B cell (primary cell): ENCODE data around the gene CCDC92B. TPM values are rescaled to one million over a fixed set of nuclear protein-coding genes. Genes with fewer than 3 reads are reported as not detected.

Source experiments
- ATAC-seq: fragments of 200-7000 bp; cut with Tn5 transposase; one replicate; pipeline ENCODE4 v1.10.0; 2021; ENCODE audit warnings: low read depth, mild to moderate bottlenecking, moderate number of reproducible peaks, moderate library complexity
- CTCF ChIA-PET: fragments of 350-600 bp; sonication (Branson Sonifier 250); formaldehyde crosslinking; loops from one replicate; lab custom pipeline; 2021; ENCODE audit warnings: antibody characterized with exemption, inconsistent platforms; lab: Charles Lee
- POLR2A ChIA-PET: fragments of 350-600 bp; sonication (Branson Sonifier 250); formaldehyde crosslinking; loops from one replicate; lab custom pipeline; 2021; ENCODE audit warnings: antibody characterized with exemption; lab: Charles Lee
- DNase-seq: peaks from one replicate; pipeline ENCODE4 v3.0.0; 2013
- H2AFZ ChIP-seq: 2 replicates; pipeline ENCODE4 v1.6.1; 2012; ENCODE audit warnings: mild to moderate bottlenecking, low read depth, low read length; ENCODE audit not compliant: insufficient read depth, poor library complexity, severe bottlenecking
- H3K27ac ChIP-seq, 2 donors: 1 replicate in 1 of 2; 2 replicates in 1 of 2; pipeline ENCODE4 v1.5.1; 2012 to 2013; ENCODE audit warnings: low read length in 2 of 2, mild to moderate bottlenecking in 2 of 2, moderate library complexity in 1 of 2
- H3K27me3 ChIP-seq, 4 experiments: fragments of 200-600 bp in 1 of 4; sonication (generic) in 1 of 4; replicated peaks in 1 of 4; 1 replicate in 2 of 4; 2 replicates in 2 of 4; pipeline versions ENCODE4 v1.6.1 to v1.7.0; 2013 to 2016; ENCODE audit warnings: low read length in 3 of 4, mild to moderate bottlenecking in 2 of 4, mixed read lengths in 1 of 4, moderate library complexity in 1 of 4; ENCODE audit not compliant: insufficient read depth in 4 of 4, control insufficient read depth in 3 of 4; ENCODE audit errors: control extremely low read depth in 1 of 4
- H3K36me3 ChIP-seq, 2 experiments: replicated peaks in 1 of 2; 1 replicate in 1 of 2; 2 replicates in 1 of 2; pipeline versions ENCODE4 v1.6.1 to v1.7.1; 2013; ENCODE audit warnings: low read length in 1 of 2; ENCODE audit not compliant: insufficient read depth in 2 of 2, control insufficient read depth in 1 of 2; ENCODE audit errors: control extremely low read depth in 1 of 2, extremely low read depth in 1 of 2
- H3K4me1 ChIP-seq, 2 donors: fragments of 200-600 bp in 1 of 2; sonication (generic) in 1 of 2; 1 replicate in 1 of 2; 2 replicates in 1 of 2; pipeline versions ENCODE4 v1.5.1 to v1.6.1; 2013 to 2017; ENCODE audit warnings: low read length in 2 of 2; ENCODE audit not compliant: control insufficient read depth in 2 of 2, insufficient read depth in 2 of 2
- H3K4me2 ChIP-seq: replicated peaks from 2 replicates; pipeline ENCODE3; 2012; ENCODE audit warnings: mild to moderate bottlenecking, low read depth, low read length; ENCODE audit not compliant: poor library complexity, severe bottlenecking
- H3K4me3 ChIP-seq, 5 experiments: fragments of 200-600 bp in 1 of 5; sonication (generic) in 1 of 5; 1 replicate in 3 of 5; 2 replicates in 2 of 5; pipeline versions ENCODE4 v1.5.1 to v1.7.0; 2011 to 2016; ENCODE audit warnings: low read length in 4 of 5, mild to moderate bottlenecking in 4 of 5, low read depth in 2 of 5, control low read depth in 1 of 5, moderate library complexity in 1 of 5; ENCODE audit not compliant: insufficient read depth in 1 of 5; ENCODE audit errors: control extremely low read depth in 1 of 5, extremely low read depth in 1 of 5
- H3K79me2 ChIP-seq: fragments of 200-600 bp; sonication (generic); one replicate; pipeline ENCODE4 v1.6.0; 2016; ENCODE audit warnings: low read length; ENCODE audit not compliant: control insufficient read depth, insufficient read depth
- H3K9ac ChIP-seq: fragments of 200-600 bp; sonication (generic); 2 replicates; pipeline ENCODE4 v1.6.1; 2017; ENCODE audit warnings: mild to moderate bottlenecking, low read length, moderate library complexity
- H3K9me3 ChIP-seq, 3 donors: one replicate each; pipeline versions ENCODE4 v1.6.1 to v1.7.1; 2013; ENCODE audit warnings: low read length in 2 of 3; ENCODE audit not compliant: control insufficient read depth in 2 of 3, insufficient read depth in 1 of 3; ENCODE audit errors: control extremely low read depth in 1 of 3
- H4K20me1 ChIP-seq: 2 replicates; pipeline ENCODE4 v1.6.0; 2012; ENCODE audit warnings: mild to moderate bottlenecking, low read length; ENCODE audit not compliant: insufficient read depth, control insufficient read depth, poor library complexity, severe bottlenecking
- H3K27ac Mint-ChIP-seq: one replicate; pipeline ENCODE4 v1.8.0; 2021; ENCODE audit warnings: mixed read lengths
- H3K27me3 Mint-ChIP-seq: one replicate; pipeline ENCODE4 v1.8.0; 2021; ENCODE audit warnings: mixed read lengths
- H3K4me1 Mint-ChIP-seq: one replicate; pipeline ENCODE4 v1.8.0; 2021; ENCODE audit warnings: mixed read lengths
- H3K4me3 Mint-ChIP-seq: one replicate; pipeline ENCODE4 v1.8.0; 2021; ENCODE audit warnings: mixed read lengths
- H3K9me3 Mint-ChIP-seq: one replicate; pipeline ENCODE4 v1.8.0; 2022; ENCODE audit warnings: mixed read lengths; ENCODE audit not compliant: insufficient read depth
- EZH2 ChIP-seq: IDR thresholded peaks from 2 replicates; pipeline ENCODE4 v1.6.1; 2012; ENCODE audit warnings: borderline replicate concordance, low read depth, mild to moderate bottlenecking, moderate library complexity, low read length; ENCODE audit not compliant: insufficient read depth, poor library complexity, severe bottlenecking
- WGBS: methylation state at CpG from one replicate; pipeline ENCODE4 v1.1.5; 2013; ENCODE audit warnings: missing lambda C conversion rate; ENCODE audit not compliant: insufficient coverage; 5-methylcytosine and 5-hydroxymethylcytosine counted together
- intact Hi-C: fragments of 100-400 bp; cut with micrococcal nuclease; formaldehyde crosslinking; loops from one replicate; pipeline ENCODE4 v1.10.0; 2022
- polyA plus RNA-seq: library from polyadenylated mRNA; depleted of rRNA; stranded (reverse); fragments of >200 nt; gene quantifications from 2 replicates; pipeline ENCODE4 v1.2.3, GENCODE V29; 2012
- total RNA-seq, 2 donors: library from RNA; stranded (reverse); fragments of 120-200 nt in 1 of 2; gene quantifications; 1 replicate in 1 of 2; 2 replicates in 1 of 2; pipeline versions ENCODE4 v1.2.3 to v1.2.4, GENCODE V29; 2013 to 2022
- TF ChIP-seq, protein P1 (sequence below): fragments of 200-600 bp; IDR thresholded peaks from one replicate; pipeline ENCODE4 v1.8.0; 2022; ENCODE audit warnings: antibody characterized with exemption, mild to moderate bottlenecking

Gene CCDC92B
- total and polyA plus RNA-seq, 2 donors (not counting 1 experiment from before 2014, with no cell fraction given) = 0.04 TPM; not detected in 1

DNA sequence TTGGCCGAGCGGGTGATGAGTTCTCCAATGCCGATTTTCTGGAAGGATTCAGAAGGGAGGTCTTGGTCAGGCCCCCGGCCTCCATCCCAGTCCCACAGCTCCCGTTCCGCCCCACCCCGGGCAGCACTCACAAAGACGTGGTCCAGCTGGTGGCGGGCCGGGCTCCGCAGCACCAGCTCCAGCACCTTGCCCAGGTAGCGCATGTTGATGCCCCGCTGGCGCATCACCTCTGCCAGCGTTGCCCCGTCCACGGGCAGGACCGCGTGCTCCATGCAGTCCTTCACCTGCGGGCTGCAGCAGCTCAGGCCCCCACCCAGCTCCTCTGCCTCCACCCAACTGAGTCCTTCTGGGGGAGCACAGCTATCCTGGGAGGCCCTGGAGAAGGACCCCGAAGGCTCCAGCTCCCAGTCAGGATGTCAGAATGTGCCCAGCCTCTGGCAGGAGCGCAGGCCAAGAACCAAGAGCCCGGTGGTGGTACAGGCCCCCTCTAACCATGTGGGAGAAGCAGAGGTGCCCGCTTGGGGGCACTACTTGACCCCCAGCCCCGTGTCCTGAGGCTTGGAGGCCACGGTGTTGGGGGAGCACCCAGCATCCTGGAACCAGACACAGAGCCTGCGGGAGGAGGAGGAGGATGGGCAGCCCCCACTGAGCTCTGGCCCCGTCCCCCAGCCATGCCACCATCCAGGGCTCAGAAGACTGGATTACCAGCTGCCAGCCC lies 54.0 kb downstream of the CCDC92B start:
- intact Hi-C loops = no loop called here
- ATAC-seq (no peak), DNase-seq (no peak)
- H3K4me3 Mint-ChIP-seq = no peak overlapping the region
- POLR2A ChIA-PET = interaction anchor here (0.5 kb wide), 1 partner anchor 234 kb away, joined by 4 read pairs; no protein-coding TSS in a partner anchor
- peaks cover 0 to 53% of the 10 kb centered on the region in 2 experiments for H3K36me3 ChIP-seq
- H3K9ac ChIP-seq = no peak overlapping the region
- TF ChIP-seq, protein P1, sequence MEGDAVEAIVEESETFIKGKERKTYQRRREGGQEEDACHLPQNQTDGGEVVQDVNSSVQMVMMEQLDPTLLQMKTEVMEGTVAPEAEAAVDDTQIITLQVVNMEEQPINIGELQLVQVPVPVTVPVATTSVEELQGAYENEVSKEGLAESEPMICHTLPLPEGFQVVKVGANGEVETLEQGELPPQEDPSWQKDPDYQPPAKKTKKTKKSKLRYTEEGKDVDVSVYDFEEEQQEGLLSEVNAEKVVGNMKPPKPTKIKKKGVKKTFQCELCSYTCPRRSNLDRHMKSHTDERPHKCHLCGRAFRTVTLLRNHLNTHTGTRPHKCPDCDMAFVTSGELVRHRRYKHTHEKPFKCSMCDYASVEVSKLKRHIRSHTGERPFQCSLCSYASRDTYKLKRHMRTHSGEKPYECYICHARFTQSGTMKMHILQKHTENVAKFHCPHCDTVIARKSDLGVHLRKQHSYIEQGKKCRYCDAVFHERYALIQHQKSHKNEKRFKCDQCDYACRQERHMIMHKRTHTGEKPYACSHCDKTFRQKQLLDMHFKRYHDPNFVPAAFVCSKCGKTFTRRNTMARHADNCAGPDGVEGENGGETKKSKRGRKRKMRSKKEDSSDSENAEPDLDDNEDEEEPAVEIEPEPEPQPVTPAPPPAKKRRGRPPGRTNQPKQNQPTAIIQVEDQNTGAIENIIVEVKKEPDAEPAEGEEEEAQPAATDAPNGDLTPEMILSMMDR = no peak
- no peak for TF ChIP-seq EZH2
- no peak overlapping the region for H3K27ac Mint-ChIP-seq
- H3K4me1 Mint-ChIP-seq = no peaks in the 10 kb centered on the region
- 95% methylated on average over 27 of the region's 28 CpGs for WGBS
- no peak overlapping the region for H3K27ac ChIP-seq
- H3K4me2 ChIP-seq = no peak overlapping the region
- H3K27me3 ChIP-seq = no peaks in the 10 kb centered on the region
- no peak overlapping the region for H2AFZ ChIP-seq
- no peak overlapping the region for H3K4me3 ChIP-seq
- H3K27me3 Mint-ChIP-seq = no peaks in the 10 kb centered on the region
- H3K79me2 ChIP-seq = no peaks in the 10 kb centered on the region
- H3K4me1 ChIP-seq = peaks cover 0 to 5% of the 10 kb centered on the region in 2 donors
- H3K9me3 Mint-ChIP-seq = no peaks in the 10 kb centered on the region
- H3K9me3 ChIP-seq = no peaks in the 10 kb centered on the region
- no peaks in the 10 kb centered on the region for H4K20me1 ChIP-seq
- CTCF ChIA-PET = no interaction called here
